Kasumi-1 (cell line): ENCODE results near the gene LHX2.
A peak's percentile ranks its signal among the peaks of the same experiment; 100 is the strongest.
"Not testable (repeated sequence)": the region's sequence is repeated elsewhere in the genome, so short reads cannot be mapped to it uniquely, and the experiment has no call there.

Experiments used
- DNase-seq, 2 experiments: peaks; one replicate each; lab custom pipeline; 2025; lab: John Stamatoyannopoulos, UW

LHX2 gene

GRCh38 chr9:124011460-124012301 lies at the start of gene LHX2:
TSS of gene LHX2 (plus strand) at chr9:124011768. CDS start at chr9:124012349, 581 bp downstream.
- peak; percentile 40 to 54 for DNase-seq

GRCh38 chr9:123964761-123965160 lies 46.8 kb upstream of the LHX2 start:
- no peak for DNase-seq

- no peak for DNase-seq
Observed at GRCh38 chr9:123965801-123966686, 45.5 kb upstream of the LHX2 start.

GRCh38 chr9:123967323-123967722 lies 44.2 kb upstream of the LHX2 start:
- DNase-seq = no peak

DNA sequence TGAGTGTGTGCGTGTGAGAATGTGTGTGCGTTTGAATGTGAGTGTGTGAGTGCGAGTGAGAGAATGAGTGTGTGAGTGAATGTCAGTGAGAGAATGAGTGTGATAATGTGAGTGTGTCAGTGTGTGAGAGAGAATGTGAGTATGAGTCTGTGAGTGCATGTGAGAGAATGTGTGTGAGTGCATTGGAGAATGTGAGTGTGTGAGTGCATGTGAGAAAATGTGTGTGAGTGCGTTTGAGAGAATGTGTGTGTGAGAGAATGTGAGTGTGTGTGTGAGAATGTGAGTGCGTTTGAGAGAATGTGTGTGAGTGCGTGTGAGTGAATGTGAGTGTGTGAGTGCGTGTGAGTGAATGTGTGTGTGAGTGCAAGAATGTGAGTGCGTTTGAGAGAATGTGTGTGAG lies 39.0 kb upstream of the LHX2 start:
- no peak for DNase-seq

- DNase-seq = no peak
Observed at GRCh38 chr9:123973590-123974223, 37.9 kb upstream of the LHX2 start.

DNA sequence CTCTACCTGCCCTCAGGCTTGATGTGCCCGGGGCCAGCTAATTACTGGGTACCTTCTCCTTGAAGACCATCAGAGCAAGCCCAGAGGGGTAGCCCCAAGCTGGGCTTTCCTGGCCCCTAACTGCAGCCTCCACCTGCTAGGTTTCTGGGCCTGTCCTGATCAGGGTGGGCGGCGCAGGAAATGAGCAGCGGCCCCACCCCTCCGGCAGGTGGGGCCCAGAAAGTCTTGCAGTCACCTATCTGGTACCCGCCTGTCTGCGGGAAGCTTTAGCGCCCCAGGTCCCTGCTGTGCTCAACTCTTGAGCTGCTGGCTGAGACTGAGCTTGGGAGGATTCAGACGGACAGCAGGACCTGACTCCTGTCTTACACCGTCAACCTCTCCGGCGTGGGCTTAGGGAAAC lies 37.1 kb upstream of the LHX2 start:
- no peak for DNase-seq

- DNase-seq = no peak
Observed at GRCh38 chr9:123975871-123976270, 35.7 kb upstream of the LHX2 start.

- not testable (repeated sequence) for DNase-seq
Observed at GRCh38 chr9:123976579-123976978, 35.0 kb upstream of the LHX2 start.

DNA sequence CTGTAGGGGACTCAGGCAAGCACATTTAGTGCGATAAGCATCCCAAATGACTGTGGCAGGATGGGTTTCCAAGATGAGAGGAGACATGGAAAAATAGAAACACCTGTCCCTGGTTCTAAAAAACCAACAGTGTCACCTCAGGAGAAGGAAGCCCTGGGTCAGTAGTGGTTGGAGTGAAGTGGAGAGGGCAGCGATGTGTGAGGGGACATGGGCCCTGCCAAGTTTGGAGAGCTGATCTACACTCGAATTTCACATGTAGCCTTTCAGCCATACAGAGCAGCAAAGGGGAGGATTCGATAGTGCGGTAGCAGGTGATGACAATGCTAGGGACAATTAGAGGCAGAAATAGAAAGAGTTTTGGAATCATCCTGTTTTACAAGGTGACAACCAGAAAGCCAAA lies 32.6 kb upstream of the LHX2 start:
- DNase-seq = no peak

DNA sequence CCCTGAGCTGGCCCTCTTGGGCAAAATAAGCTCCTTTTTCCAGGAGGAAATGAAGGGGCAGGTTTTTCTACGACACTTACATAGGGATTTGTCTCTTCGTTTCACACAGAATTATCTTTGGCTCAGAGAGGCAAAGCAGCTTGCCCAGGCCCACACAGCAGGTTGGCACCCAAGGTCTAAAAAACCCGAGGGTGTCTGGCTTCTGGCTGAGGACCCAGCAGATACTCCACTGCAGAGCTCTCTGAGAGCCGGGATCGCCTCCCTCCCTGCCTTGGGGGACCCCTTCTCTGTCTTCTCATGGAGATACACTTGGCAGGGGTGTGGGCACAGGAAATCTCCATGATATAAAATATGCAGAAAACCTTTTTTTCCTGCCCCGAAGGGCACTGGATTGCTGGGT lies 29.0 kb upstream of the LHX2 start:
- no peak for DNase-seq

GRCh38 chr9:123983047-123983446 lies 28.5 kb upstream of the LHX2 start:
- DNase-seq = no peak

GRCh38 chr9:123984802-123985201 lies 26.8 kb upstream of the LHX2 start:
- no peak for DNase-seq

GRCh38 chr9:123985869-123986268 lies 25.7 kb upstream of the LHX2 start:
- no peak for DNase-seq

DNA sequence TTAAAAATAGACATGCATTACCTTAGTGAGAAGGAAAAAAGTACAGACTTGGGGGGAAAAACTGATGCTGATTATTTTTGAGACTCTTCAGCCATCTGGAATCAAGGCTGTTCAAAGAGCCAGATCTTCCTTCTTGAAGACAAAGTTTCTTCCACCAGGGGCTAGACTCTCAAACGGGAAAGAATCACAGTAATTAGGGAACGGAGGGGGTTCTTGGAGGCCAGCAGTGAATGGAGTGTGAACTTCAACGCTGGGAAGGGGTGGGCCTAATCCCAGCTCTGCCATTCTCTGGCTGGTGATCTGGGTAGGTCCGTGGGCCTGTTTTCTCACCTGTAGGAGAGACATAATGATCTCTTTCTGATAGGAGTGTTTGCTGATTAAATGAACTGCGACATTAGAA lies 21.1 kb upstream of the LHX2 start:
- DNase-seq = no peak

- DNase-seq = not testable (repeated sequence)
Observed at GRCh38 chr9:123992679-123993078, 18.9 kb upstream of the LHX2 start.

GRCh38 chr9:123996731-123997421 lies 14.7 kb upstream of the LHX2 start:
- peak; percentile 31 to 46 for DNase-seq

DNA sequence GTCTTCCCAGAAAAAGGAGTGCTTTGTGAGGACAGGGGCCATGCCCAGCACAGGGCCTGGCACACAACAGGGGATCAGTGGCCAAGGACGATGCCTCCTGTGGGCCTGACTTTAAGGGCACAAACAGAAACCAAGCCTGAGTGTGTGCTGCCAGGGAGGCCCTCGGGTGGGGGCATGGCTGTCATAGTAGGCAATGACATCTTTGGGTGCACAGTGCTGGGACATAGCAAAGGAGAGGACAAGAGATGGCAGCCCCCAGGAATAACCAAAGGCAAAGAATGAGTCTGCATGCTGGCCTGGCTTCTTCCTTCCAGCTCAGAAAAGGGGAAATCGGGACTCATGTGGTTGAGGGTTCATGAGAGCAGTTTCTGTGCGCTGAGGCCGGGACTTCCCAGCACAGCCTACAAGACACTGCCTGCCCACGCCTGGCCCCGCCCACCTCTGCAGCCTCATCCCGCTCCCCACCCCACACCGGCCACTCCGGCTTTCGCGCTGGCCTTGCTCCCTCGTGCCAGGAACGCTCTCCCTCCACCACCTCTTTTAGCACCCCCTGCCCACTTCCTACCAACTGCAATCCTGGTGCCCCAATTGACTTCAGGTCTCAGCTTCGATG lies 13.8 kb upstream of the LHX2 start:
- peak; percentile 76 to 77 for DNase-seq

DNA sequence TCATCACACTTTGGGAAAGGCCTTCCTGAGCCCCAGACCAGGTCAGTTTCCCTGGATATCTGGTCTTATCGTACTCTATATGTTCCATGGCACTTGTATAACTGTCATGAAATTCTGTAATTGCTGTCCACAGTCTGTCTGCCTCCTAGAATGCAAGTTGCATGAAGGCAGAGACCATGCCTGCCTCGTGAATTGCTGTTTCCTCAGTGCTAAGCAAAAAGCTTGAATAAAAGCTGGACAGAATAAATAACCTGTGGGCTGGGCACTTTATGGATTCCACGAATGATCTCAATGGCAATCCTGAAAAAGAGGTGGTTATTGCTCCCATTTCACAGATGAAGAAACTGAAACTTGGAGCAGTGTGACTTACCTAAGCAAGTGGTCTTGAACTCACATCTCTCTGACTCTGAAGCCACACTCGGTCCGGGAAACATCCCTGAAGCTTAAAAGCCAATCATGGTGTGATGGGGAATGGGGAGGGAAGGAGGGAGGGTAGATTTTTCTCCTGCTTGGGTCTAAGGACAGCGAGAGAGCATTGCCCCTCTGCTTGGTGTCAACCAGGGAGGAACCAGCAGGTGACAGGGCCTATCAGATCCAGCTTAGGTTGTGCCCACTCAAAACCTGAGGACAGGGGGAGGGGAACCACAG lies 13.2 kb upstream of the LHX2 start:
- no peak for DNase-seq

- DNase-seq = peak in 1 of 2 experiments; percentile 24
Observed at GRCh38 chr9:123998970-123999621, 12.5 kb upstream of the LHX2 start.
